T-helper 2 cell treated with Interferon-gamma antibody and Interleukin-4, amounts not matched to agents 5 μg/mL and 100 μg/mL, for 36 hours (primary cell): ENCODE measurements around the gene RERE.
A peak's percentile ranks its signal among the peaks of the same experiment; 100 is the strongest.

Experiments used
- DNase-seq: peaks from one replicate; pipeline ENCODE4 v3.0.0; 2021; ENCODE audit warnings: low spot score
- H3K27ac Mint-ChIP-seq: one replicate; pipeline ENCODE4 v1.8.0; 2021; ENCODE audit warnings: mild to moderate bottlenecking, mixed read lengths
- H3K27me3 Mint-ChIP-seq: one replicate; pipeline ENCODE4 v1.8.0; 2021; ENCODE audit warnings: low read depth, mixed read lengths
- H3K36me3 Mint-ChIP-seq: one replicate; pipeline ENCODE4 v1.8.0; 2021; ENCODE audit warnings: low read depth, mixed read lengths
- H3K4me1 Mint-ChIP-seq: one replicate; pipeline ENCODE4 v1.8.0; 2021; ENCODE audit warnings: low read depth, mixed read lengths
- H3K4me3 Mint-ChIP-seq: one replicate; pipeline ENCODE4 v1.8.0; 2022; ENCODE audit warnings: mild to moderate bottlenecking, moderate library complexity, mixed read lengths
- H3K9me3 Mint-ChIP-seq: one replicate; pipeline ENCODE4 v1.8.0; 2021; ENCODE audit warnings: mixed read lengths

The RERE gene

DNA sequence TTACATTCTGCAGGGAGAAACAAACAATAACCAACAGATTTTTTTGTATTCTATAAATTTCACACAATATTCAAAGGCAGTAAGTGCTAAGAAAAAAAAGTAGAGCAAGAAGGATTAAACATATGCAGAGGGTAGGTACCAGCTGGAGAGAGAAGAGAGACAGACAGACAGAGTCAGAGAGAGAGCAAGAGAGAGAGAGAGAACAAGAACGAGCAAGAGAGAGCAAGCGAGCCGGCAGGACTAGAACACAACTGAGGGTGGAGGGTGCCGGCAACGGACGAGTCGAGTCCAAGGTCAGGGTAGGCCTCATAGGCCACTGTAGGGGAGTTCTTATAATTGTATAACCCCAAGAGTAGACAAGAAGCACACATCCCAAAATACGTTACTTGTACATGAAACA, 97.1 kb downstream of the RERE start:
- Mint-ChIP-seq H3K9me3 (no peaks in the 10 kb centered on the region), H3K36me3 (peaks cover 1% of the 10 kb centered on the region), H3K27ac (peak overlapping the region; percentile 5), H3K4me3 (no peak overlapping the region), H3K4me1 (peaks cover 37% of the 10 kb centered on the region), H3K27me3 (no peaks in the 10 kb centered on the region)
- no peak for DNase-seq

DNA sequence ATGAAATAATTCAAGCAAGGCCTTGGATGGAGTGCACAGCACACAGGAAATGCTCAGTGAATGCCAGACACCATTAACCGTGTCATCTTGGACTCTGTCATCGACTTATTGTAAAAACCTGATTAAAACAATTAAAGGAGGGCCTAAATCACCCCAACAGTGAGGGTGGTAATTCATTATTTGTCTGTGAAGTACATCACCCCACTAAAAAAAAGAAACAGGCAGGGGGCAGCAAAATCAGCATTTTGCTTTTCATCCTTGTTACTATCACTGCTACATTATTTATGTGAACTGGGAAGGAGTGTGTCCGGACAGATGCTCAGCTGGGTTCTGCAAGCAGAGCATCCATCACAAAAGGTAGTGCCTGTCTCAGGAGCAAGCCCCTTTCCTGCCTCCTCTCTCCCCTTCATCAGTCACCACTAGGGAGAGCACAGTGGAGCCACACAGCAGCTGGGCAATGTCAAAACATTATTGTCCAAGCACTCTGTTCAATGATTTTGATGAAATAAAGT, 98.5 kb downstream of the RERE start:
- peaks cover 5% of the 10 kb centered on the region for H3K36me3 Mint-ChIP-seq
- no peaks in the 10 kb centered on the region for H3K27me3 Mint-ChIP-seq

DNA sequence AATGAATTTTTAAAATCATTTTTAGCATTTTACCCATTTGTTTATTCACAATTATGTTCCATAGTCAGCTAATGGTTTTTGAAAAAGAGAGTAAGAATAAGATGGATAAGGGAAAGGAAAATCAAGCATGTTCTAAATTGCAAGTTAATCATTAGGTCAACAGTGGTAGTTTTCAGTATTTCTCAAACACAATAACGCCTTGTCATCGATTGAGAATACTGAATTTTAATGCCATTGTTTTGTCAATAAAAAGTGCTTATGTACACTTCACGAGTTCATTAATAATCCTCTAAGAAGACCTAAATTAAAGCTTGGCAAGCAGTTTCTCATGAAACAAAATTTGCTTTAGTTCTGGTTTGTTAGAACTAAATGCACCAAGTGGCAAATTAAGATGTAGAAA, 100.3 kb downstream of the RERE start:
- Mint-ChIP-seq H3K36me3 (peaks cover 5% of the 10 kb centered on the region), H3K4me3 (no peak overlapping the region), H3K27me3 (no peaks in the 10 kb centered on the region), H3K9me3 (no peaks in the 10 kb centered on the region), H3K4me1 (peaks cover 39% of the 10 kb centered on the region), H3K27ac (no peak overlapping the region)
- DNase-seq = no peak

More for the DNA sequence above, 98.5 kb downstream of the RERE start:
- no peak overlapping the region for H3K4me3 Mint-ChIP-seq
- H3K9me3 Mint-ChIP-seq = no peaks in the 10 kb centered on the region
- no peak overlapping the region for H3K27ac Mint-ChIP-seq
- no peak for DNase-seq
- peaks cover 43% of the 10 kb centered on the region for H3K4me1 Mint-ChIP-seq

DNA sequence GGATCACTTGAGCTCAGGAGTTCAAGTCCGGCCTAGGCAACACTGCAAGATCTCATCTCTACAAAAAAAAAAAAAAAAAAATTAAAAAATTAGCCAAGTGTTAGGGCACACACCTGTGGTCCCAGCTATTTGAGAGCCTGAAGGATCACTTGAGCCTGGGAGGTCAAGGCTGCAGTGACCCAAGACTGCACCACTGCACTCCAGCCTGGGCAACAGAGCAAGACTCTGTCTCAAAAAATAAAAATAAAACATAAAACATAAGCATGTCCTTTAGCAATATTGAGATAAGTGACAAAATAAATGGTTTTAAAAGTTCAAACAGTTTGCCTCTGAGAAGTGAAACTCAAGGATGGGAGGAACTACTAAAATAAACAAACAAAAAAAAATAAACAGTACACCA, 101.2 kb downstream of the RERE start:
- Mint-ChIP-seq H3K9me3 (no peaks in the 10 kb centered on the region), H3K4me3 (no peak overlapping the region), H3K27me3 (no peaks in the 10 kb centered on the region), H3K36me3 (peaks cover 5% of the 10 kb centered on the region), H3K4me1 (peaks cover 40% of the 10 kb centered on the region), H3K27ac (no peak overlapping the region)
- DNase-seq = no peak

DNA sequence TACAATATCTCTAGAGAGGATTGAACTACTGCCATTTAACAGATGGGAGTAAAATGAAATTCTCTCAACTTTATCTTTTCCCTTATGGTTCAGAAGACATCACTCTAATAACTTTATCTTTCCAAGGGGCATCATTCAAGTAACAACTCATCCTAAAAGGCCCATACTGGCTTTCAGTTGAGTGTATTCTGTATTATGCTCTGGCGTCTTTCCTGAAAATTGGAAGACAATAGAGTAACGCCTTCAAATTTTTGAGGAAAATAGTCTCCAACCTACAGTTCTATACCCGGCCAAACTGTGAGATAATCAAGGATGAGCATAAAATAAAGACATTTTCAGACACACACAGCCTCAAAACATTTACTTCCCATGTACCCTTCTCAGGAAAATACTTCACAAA, 103.3 kb downstream of the RERE start:
- Mint-ChIP-seq H3K4me1 (peaks cover 39% of the 10 kb centered on the region), H3K27ac (no peak overlapping the region), H3K36me3 (peaks cover 4% of the 10 kb centered on the region), H3K27me3 (no peaks in the 10 kb centered on the region), H3K4me3 (no peak overlapping the region), H3K9me3 (no peaks in the 10 kb centered on the region)
- DNase-seq = no peak

DNA sequence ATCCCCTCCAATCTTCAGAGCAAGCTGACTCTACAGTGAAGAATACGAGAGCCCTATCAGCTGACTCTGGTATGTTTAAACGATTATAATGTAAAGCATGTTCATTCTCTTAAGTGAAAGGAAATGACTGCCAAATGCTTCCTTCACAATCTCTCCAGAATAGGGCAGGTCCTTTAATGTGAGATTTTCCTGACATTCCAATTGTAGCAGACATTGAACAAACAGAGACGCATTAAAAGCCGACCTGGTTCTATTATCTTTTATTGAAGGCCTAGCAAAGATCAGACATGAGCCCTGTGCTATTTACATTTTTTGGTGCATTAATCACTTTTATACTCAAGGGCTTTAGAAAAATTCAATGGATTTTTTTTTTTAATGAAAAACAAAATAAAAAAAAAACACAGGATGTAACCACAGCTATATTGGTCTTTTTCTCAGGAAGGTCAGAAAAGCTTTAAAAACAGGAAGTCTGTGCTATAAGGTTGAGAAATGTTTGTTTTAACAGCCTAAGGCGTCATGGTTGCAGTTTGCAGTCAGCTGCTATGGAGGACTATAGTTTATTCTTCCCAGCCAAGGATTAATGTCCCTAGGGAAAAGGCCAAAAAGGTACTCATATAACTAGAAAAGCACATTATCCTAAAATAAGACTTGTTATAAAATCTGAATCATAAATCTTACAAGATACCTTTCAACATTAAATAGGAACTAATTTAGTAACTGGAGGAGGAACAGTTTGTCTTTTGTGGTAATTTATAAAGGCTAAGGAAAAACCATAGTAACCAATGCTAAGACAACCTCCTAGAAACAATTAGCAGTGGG, 104.8 kb downstream of the RERE start:
- Mint-ChIP-seq H3K36me3 (peaks cover 7% of the 10 kb centered on the region), H3K27me3 (no peaks in the 10 kb centered on the region), H3K4me3 (peak overlapping the region; percentile 79), H3K9me3 (peaks cover 4% of the 10 kb centered on the region), H3K27ac (peak overlapping the region; percentile 83), H3K4me1 (peaks cover 28% of the 10 kb centered on the region)
- DNase-seq = no peak

DNA sequence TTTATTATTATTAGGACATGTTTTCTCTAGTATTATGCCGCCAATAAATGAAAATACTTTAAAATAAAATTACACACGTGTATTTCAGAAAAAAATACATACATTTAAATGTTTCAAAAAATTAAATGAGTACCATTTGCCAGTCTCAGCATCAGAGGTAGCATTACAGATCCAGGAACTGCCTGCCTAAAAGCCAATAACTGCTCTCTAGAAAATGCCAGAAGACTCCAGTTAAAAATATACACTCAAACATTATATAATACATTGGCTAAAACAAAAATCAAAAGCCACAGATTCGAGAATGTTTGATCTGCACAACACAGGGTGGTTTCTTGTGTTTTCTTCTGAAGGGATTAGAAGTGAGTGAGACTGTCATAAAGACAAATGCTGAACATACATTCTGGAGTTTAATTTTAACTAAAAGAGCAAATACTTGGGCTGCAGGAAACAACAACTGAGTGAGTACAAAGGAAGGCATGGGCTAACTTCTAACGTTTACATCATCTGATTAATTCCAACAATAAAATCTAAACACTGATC, 105.5 kb downstream of the RERE start:
- Mint-ChIP-seq H3K27me3 (no peaks in the 10 kb centered on the region), H3K27ac (peak overlapping the region; percentile 83), H3K9me3 (peaks cover 4% of the 10 kb centered on the region), H3K4me1 (peaks cover 31% of the 10 kb centered on the region), H3K4me3 (peak overlapping the region; percentile 79), H3K36me3 (peaks cover 7% of the 10 kb centered on the region)
- DNase-seq = no peak

DNA sequence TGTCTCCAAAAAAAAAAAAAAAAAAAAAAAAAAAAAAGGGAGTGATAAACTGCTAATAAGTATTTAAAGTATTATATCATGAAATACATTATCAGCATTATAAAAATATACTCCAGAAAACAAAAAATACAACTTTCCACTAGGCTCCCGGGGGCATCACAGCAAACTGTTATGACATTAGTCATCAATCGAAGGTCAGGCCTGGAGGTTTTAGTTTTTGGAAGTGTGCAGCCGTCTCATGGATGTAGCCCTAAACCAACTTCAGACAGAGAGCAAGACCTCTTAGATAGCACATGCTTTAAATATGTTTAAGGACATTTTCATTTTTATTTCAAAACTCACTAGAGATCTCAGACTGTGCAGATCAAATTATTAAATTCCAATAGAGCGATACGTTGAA, 106.3 kb downstream of the RERE start:
- Mint-ChIP-seq H3K36me3 (peaks cover 7% of the 10 kb centered on the region), H3K27ac (peak overlapping the region; percentile 15), H3K9me3 (peaks cover 4% of the 10 kb centered on the region), H3K27me3 (no peaks in the 10 kb centered on the region), H3K4me1 (peaks cover 34% of the 10 kb centered on the region), H3K4me3 (no peak overlapping the region)
- DNase-seq = no peak

DNA sequence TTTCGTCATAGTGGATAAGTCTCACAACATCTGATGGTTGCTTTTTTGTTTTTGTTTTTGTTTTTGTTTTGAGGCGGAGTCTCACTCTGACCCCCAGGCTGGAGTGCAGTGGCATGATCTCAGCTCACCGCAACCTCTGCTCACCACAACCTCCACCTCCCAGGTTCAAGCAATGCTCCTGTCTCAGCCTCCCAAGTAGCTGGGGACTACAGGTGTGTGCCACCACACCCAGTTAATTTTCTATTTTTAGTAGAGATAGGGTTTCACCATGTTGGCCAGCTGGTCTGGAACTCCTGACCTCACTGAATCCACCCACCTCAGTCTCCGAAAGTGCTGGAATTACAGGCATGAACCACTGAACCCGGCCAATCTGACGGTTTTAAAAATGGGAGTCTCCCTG, 109.2 kb downstream of the RERE start:
- Mint-ChIP-seq H3K4me1 (peaks cover 41% of the 10 kb centered on the region), H3K27me3 (no peaks in the 10 kb centered on the region), H3K9me3 (peaks cover 4% of the 10 kb centered on the region), H3K36me3 (peaks cover 6% of the 10 kb centered on the region), H3K4me3 (no peak overlapping the region), H3K27ac (no peak overlapping the region)
- no peak for DNase-seq

DNA sequence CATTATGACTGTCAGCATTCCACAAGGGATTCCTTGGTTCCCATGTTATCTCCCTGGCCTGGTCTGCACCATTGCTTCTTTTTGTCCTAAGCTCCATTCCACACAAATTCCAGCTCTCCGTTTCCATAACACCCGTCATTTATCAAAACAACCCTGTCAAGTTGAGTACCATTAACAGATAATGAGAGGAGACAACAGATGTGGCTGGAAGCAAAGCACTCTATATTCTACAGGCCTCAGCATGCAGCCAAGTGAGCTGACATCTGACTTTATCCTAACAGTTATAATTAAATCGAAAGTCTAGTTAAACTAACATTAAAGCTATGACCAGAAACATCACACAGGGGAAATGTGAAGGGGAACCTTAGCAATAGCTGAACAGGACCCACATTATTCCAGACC, 110.4 kb downstream of the RERE start:
- Mint-ChIP-seq H3K9me3 (peaks cover 4% of the 10 kb centered on the region), H3K4me1 (peaks cover 34% of the 10 kb centered on the region), H3K27ac (no peak overlapping the region), H3K36me3 (peaks cover 10% of the 10 kb centered on the region), H3K27me3 (no peaks in the 10 kb centered on the region), H3K4me3 (no peak overlapping the region)
- DNase-seq = no peak

DNA sequence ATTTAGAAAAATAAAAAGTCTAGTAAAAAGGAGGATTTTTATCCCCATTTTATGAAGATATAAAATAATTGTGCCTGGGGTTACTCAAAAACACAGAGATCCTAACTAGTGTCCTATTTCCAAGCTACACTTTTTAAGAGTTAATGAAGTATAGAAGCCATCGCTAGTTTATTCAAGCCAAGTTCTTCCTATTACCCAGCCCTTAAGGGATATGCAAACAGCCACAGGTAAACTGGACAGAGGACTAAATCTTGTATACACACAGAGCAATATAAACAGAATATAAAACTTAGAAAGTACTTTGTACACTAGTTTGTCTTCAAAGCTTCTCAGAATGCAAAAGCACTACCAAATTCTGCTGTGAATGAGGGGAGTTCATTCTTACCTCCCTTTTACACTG, 111.1 kb downstream of the RERE start:
- no peak for DNase-seq
- Mint-ChIP-seq H3K36me3 (peaks cover 10% of the 10 kb centered on the region), H3K27ac (no peak overlapping the region), H3K4me3 (no peak overlapping the region), H3K9me3 (peaks cover 4% of the 10 kb centered on the region), H3K4me1 (peaks cover 36% of the 10 kb centered on the region), H3K27me3 (no peaks in the 10 kb centered on the region)

DNA sequence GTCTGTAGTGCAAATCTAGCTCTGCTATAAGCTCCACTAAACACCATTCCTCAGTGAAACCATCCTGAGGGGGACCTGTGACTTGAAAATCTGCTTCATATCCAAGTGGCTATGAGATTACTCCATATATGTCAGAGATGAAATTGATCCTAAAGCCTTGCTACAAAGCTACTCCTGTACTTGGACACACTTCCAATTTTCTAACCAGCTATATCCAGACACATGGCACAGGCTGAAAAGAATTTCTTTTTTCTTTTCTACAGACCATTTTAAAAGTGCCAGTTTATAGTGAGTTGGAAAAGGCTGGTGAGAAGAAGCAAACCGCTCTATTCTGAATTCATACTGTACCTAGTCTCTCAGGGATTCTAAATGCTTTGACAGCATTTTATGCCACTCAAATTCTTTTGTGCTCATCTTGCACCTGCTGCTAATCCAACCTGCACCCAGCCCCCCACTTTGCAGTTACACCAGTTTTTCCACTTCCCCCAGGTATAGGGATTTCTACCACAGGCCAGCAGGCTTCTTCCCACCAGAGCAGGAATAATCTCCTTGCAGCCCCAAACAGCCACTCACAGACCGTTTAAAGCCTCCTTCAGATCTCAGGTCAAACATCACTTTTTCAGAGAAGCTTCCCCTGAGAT, 112.5 kb downstream of the RERE start:
- Mint-ChIP-seq H3K4me3 (no peak overlapping the region), H3K4me1 (peaks cover 46% of the 10 kb centered on the region), H3K36me3 (peaks cover 12% of the 10 kb centered on the region), H3K27me3 (no peaks in the 10 kb centered on the region), H3K9me3 (peaks cover 4% of the 10 kb centered on the region), H3K27ac (no peak overlapping the region)
- no peak for DNase-seq

DNA sequence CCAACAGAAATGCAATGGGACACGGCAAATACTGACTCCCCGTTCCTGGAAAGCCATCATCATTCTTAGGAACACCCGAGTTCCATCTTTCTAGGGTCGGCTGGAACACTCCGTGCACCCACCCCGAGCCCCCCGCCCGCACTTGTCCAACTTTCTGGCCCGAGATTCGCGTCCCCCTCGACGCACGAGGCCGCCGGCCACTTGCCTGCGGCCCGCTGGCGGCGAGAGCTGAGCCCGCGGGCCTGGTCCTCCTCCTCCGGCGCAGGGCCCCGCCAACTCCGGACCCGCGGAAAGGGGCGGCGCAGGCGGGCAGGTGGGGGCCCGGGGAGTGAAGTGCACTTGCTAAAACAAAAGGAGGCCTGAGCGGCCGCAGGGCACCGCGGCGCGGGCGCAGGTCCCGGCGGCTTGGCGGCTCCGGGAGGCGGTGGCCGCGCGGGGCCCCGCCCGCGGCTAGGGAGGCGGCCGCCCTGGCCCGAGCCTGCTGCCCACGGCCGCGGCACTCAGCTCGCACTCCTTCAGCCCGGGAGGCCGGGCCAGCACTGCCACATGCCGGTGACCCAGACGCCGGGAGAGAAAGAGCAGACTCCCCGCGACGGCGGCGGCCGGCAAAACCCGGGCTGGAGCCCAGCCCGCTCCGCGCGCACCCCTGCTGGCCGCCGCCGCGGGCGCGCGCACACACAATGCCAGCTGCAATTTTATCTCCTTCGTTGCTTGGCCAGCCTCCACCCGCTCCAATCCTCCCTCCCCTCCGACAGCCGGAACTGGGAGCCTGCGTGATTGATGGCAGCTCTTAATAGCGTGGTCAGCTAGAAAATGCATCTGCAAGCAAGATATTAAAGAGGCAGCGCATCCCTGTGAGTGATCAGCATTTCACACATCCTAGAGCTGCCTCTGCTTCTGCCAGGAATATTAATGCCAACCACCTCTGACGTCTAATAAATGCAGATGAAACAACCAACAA, 114.3 kb downstream of the RERE start:
- Mint-ChIP-seq H3K27ac (peak overlapping the region; percentile 94), H3K36me3 (peaks cover 14% of the 10 kb centered on the region), H3K9me3 (no peaks in the 10 kb centered on the region), H3K4me1 (peaks cover 54% of the 10 kb centered on the region), H3K4me3 (peak overlapping the region; percentile 91), H3K27me3 (no peaks in the 10 kb centered on the region)
- DNase-seq = peak; percentile 86
